GM19099 (cell line): ENCODE results near the gene NDUFS8.

ENCODE experiments used
- POLR2A ChIP-seq: IDR thresholded peaks from 3 replicates; pipeline ENCODE4 v1.6.1; 2011; ENCODE audit warnings: low read depth; ENCODE audit not compliant: insufficient read length; ENCODE audit errors: extremely low read depth

The NDUFS8 gene

GRCh38 chr11:68028802-68029545 lies 1.5 kb upstream of the NDUFS8 start:
- TF ChIP-seq POLR2A = no peak

- TF ChIP-seq POLR2A = no peak
Measured at GRCh38 chr11:68031144-68031464, 623 bp downstream of the NDUFS8 start.

GRCh38 chr11:68032003-68032402 lies 1.5 kb downstream of the NDUFS8 start:
- no peak for TF ChIP-seq POLR2A

- TF ChIP-seq POLR2A = no peak
Measured at GRCh38 chr11:68032997-68033707, 2.7 kb downstream of the NDUFS8 start.

- TF ChIP-seq POLR2A = no peak
Measured at GRCh38 chr11:68033708-68034045, 3.2 kb downstream of the NDUFS8 start.

- no peak for TF ChIP-seq POLR2A
Measured at GRCh38 chr11:68035266-68035876, 4.9 kb downstream of the NDUFS8 start.

GRCh38 chr11:68036141-68036716 lies 5.7 kb downstream of the NDUFS8 start:
- TF ChIP-seq POLR2A = no peak

- no peak for TF ChIP-seq POLR2A
Measured at GRCh38 chr11:68036717-68037239, 6.3 kb downstream of the NDUFS8 start.

- no peak for TF ChIP-seq POLR2A
Measured at GRCh38 chr11:68037411-68038225, 7.1 kb downstream of the NDUFS8 start.

GRCh38 chr11:68038226-68038717 lies 7.8 kb downstream of the NDUFS8 start:
- no peak for TF ChIP-seq POLR2A

GRCh38 chr11:68038718-68039525 lies 8.4 kb downstream of the NDUFS8 start, which contains the start of gene TCIRG1:
TCIRG1 (plus strand) TSS chr11:68039025; CDS start chr11:68041272, 2,247 bp downstream.
- peak; percentile 86 for TF ChIP-seq POLR2A

- no peak for TF ChIP-seq POLR2A
Measured at GRCh38 chr11:68039526-68040086, 9.1 kb downstream of the NDUFS8 start.
